Psoas muscle (tissue), 8 donors: ENCODE results near the gene ETF1. TPM values are rescaled to one million over a fixed set of nuclear protein-coding genes. Genes with fewer than 3 reads are reported as not detected.

Experiments
- ATAC-seq, 4 donors: fragments of 200-7000 bp; cut with Tn5 transposase; one replicate each; pipeline ENCODE4 v1.9.1; 2020; ENCODE audit warnings: moderate library complexity in 3 of 4, mild to moderate bottlenecking in 2 of 4
- DNase-seq, 2 donors: peaks; one replicate each; pipeline ENCODE4 v3.0.0-alpha.2; 2020
- H3K27ac ChIP-seq: fragments of 200-600 bp; one replicate; pipeline ENCODE4 v1.8.0; 2022
- H3K27me3 ChIP-seq, 3 donors: fragments of 200-600 bp in 1 of 3; one replicate each; pipeline versions ENCODE4 v1.6.1 to v1.8.0; 2013 to 2022; ENCODE audit warnings: low read length in 2 of 3, mild to moderate bottlenecking in 2 of 3, moderate library complexity in 1 of 3; ENCODE audit not compliant: insufficient read depth in 3 of 3
- H3K36me3 ChIP-seq, 2 donors: fragments of 200-600 bp in 1 of 2; one replicate each; pipeline versions ENCODE4 v1.6.1 to v1.8.0; 2013 to 2022; ENCODE audit warnings: low read depth in 1 of 2, mild to moderate bottlenecking in 1 of 2, moderate library complexity in 1 of 2; ENCODE audit not compliant: insufficient read depth in 1 of 2
- H3K4me1 ChIP-seq: fragments of 200-600 bp; one replicate; pipeline ENCODE4 v1.8.0; 2022
- H3K4me3 ChIP-seq: fragments of 200-600 bp; one replicate; pipeline ENCODE4 v1.8.0; 2022; ENCODE audit warnings: mild to moderate bottlenecking
- H3K9me3 ChIP-seq: fragments of 200-600 bp; one replicate; pipeline ENCODE4 v1.8.0; 2022
- CTCF ChIP-seq: fragments of 200-600 bp; IDR thresholded peaks from one replicate; pipeline ENCODE4 v1.8.0; 2022; ENCODE audit warnings: antibody characterized with exemption
- WGBS, 3 donors: extraction: QIAGEN DNeasy Blood & Tissue Kit; methylation state at CpG; one replicate each; pipeline versions ENCODE4 v1.1.6 to v1.1.7; 2013; 5-methylcytosine and 5-hydroxymethylcytosine counted together
- intact Hi-C, 2 donors: fragments of 100-400 bp; cut with DNase I; formaldehyde crosslinking; loops; one replicate each; pipeline versions ENCODE4 v1.11.0 to v1.14.2; 2022
- polyA plus RNA-seq, 3 donors: library from polyadenylated mRNA; stranded (reverse); fragments of 200-250 nt; gene quantifications; one replicate each; pipeline ENCODE4 v1.2.3, GENCODE V29; 2013
- total RNA-seq, 4 donors: library from RNA; stranded (reverse); fragmentation: NEBNext Ultra II Directional in 2 of 4; extraction: Animal tissue kit (Norgen Biotek cat#: 25700) in 2 of 4; gene quantifications; one replicate each; pipeline versions ENCODE4 v1.2.1 to v1.2.4, GENCODE V29; 2021 to 2023
- donor health status: healthy with polysubstance abuse.
- donor health status: DM: no; HTN: no; CAD: no; lungs with moderate emphysema.
- donor health status: Bipolar disorder and iron deficiency.
- donor health status: healthy.
- donor health status: DM: yes; HTN: yes; CAD: no.
- donor health status: DM: no; HTN: no; CAD: no.
- donor health status: DM: no; HTN: no; CAD: no.
- donor health status: DM: yes; HTN: yes; CAD: no.

ETF1 gene
- total and polyA plus RNA-seq, 7 donors: 72.3 to 212 (median 153) TPM

- Histone ChIP-seq H3K4me3 (no peak overlapping the region), H3K27ac (no peak overlapping the region), H3K4me1 (peaks cover 8% of the 10 kb centered on the region), H3K36me3 (peaks cover 2 to 59% of the 10 kb centered on the region in 2 donors), H3K9me3 (no peaks in the 10 kb centered on the region), H3K27me3 (no peaks in the 10 kb centered on the region)
- DNase-seq (no peak), ATAC-seq (no peak)
- 81 to 87% (median 82%) methylated on average over 10 of the region's 10 CpGs for WGBS, 3 donors
- intact Hi-C loops: no loop called here
- TF ChIP-seq CTCF: no peak
Observed at GRCh38 chr5:138506370-138507306, 36.4 kb downstream of the ETF1 start.

- Histone ChIP-seq H3K9me3 (no peaks in the 10 kb centered on the region), H3K27ac (peak overlapping the region; percentile 19), H3K36me3 (peaks cover 0 to 40% of the 10 kb centered on the region in 2 donors), H3K27me3 (no peaks in the 10 kb centered on the region), H3K4me3 (no peak overlapping the region), H3K4me1 (peaks cover 8% of the 10 kb centered on the region)
- DNase-seq (no peak), ATAC-seq (peak; percentile 30 to 64 (median 60))
- 17 to 23% (median 17%) methylated on average over 4 of the region's 4 CpGs for WGBS, 3 donors
- no peak for TF ChIP-seq CTCF
- intact Hi-C loops: loop anchor here in 1 of 2 donors (5.0 kb wide), 1 partner anchor 37 kb away; the partner anchor contains the start of gene EGR1
Observed at GRCh38 chr5:138504799-138505198, 38.2 kb downstream of the ETF1 start.

- Histone ChIP-seq H3K9me3 (no peaks in the 10 kb centered on the region), H3K4me1 (peaks cover 8% of the 10 kb centered on the region), H3K4me3 (no peak overlapping the region), H3K27ac (peak overlapping the region; percentile 27), H3K36me3 (peaks cover 0 to 29% of the 10 kb centered on the region in 2 donors), H3K27me3 (no peaks in the 10 kb centered on the region)
- intact Hi-C loops: loop anchor here (1.0 to 5.0 kb wide), 4 partner anchors 36 to 53 kb away; partner anchors contain the start of gene EGR1 (in 1 of the 2)
- 17 to 23% (median 19%) methylated on average over 6 of the region's 6 CpGs for WGBS, 3 donors
- peak; percentile 73 for TF ChIP-seq CTCF
- ATAC-seq: peak; percentile 76 to 88 (median 82)
- DNase-seq: no peak
Observed at GRCh38 chr5:138503487-138504270, 39.4 kb downstream of the ETF1 start.

DNA sequence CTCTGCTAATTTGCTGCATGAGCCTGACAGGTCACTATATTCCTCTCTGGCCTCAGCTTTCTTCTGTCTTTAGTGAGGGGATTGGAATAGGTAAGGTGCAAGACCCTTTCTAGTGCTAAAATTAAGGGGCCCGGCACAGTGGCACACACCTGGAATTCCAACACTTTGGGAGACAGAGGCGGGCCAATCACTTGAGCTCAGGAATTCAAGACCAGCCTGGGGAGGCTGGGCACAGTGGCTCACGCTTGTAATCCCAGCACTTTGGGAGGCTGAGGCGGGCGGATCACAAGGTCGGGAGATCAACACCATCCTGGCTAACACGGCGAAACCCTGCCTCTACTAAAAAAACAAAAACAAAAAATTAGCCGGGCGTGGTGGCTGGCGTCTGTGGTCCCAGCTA is 40.5 kb downstream of the ETF1 start:
- Histone ChIP-seq H3K9me3 (no peaks in the 10 kb centered on the region), H3K27ac (no peak overlapping the region), H3K4me3 (no peak overlapping the region), H3K36me3 (peaks cover 0 to 18% of the 10 kb centered on the region in 2 donors), H3K27me3 (no peaks in the 10 kb centered on the region), H3K4me1 (peaks cover 8% of the 10 kb centered on the region)
- DNase-seq (no peak), ATAC-seq (no peak)
- no peak for TF ChIP-seq CTCF
- intact Hi-C loops: loop anchor here in 1 of 2 donors (2.0 to 5.0 kb wide), 2 partner anchors 35 to 52 kb away; partner anchors contain the start of gene EGR1
- 79 to 90% (median 82%) methylated on average over 11 of the region's 11 CpGs for WGBS, 3 donors
